Stimulated activated CD8-positive, alpha-beta memory T cell treated with anti-CD3 and anti-CD28 coated beads, Interleukin-12 subunit alpha, Interleukin-12 subunit beta, amount 100 ng/mL, for 24 hours (primary cell): Measurements from ENCODE around the gene NKAIN1.
"Not testable (repeated sequence)": the region's sequence is repeated elsewhere in the genome, so short reads cannot be mapped to it uniquely, and the experiment has no call there.

Source experiments
- DNase-seq: peaks from one replicate; pipeline ENCODE4 v3.0.0-alpha.2; 2020; ENCODE audit errors: extremely low read depth

NKAIN1 gene

GRCh38 chr1:31239653-31240241, at the start of gene NKAIN1:
NKAIN1 (minus strand) TSS chr1:31239887; CDS start chr1:31239547, 340 bp downstream.
- DNase-seq: no peak

DNA sequence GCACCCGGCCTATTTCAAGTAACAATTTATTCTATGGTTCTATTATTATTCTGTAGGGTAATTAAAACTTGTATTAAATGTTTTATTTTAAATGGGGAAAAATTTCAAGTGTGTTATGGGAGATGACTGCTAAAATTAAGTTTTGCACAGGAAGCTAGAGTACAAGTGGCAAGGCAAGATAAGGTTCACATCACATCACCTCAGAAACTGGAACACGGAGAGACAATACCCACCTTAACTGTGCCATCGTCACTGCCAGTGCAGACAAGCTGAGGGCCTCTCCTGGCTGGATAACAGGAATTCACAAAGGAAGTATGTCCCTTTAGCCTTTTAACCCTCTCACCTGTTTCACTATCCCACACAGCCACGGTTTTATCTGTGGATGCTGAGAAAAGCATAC, 49.3 kb upstream of the NKAIN1 start:
- no peak for DNase-seq

DNA sequence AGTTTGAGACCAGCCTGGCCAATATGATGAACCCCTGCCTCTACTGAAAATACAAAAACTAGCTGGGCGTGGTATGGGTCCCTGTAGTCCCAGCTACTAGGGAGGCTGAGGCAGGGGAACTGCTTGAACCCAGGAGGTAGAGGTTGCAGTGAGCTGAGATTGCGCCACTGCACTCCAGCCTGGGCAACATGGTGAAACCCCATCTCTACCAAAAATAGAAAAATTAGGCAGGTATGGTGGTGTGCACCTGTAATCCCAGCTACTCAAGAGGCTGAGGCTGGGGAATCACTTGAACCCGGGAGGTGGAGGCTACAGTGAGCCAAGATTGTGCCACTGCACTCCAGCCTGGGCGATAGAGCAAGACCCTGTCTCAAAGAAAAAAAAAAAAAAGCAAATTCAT, 48.1 kb upstream of the NKAIN1 start:
- DNase-seq: not testable (repeated sequence)

DNA sequence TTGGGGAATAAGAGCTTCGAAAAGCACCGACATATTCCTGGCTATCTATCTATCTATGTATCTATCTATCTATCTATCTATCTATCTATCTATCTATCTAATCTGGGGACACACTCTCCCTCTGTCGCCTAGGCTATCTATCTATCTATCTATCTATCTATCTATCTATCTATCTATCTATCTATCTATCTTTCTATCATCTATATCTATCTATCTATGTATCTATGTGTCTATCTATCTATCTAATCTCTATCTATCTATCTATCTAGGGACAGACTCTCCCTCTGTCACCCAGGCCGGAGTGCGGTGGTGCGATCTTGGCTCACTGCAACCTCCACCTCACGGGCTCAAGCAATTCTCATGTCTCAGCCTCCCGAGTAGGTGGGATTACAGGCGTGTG, 42.7 kb upstream of the NKAIN1 start:
- DNase-seq: not testable (repeated sequence)

GRCh38 chr1:31273619-31274018, 33.9 kb upstream of the NKAIN1 start:
- DNase-seq: no peak

- no peak for DNase-seq
These were observed 32.7 kb upstream of the NKAIN1 start for GRCh38 chr1:31272369-31272768.

DNA sequence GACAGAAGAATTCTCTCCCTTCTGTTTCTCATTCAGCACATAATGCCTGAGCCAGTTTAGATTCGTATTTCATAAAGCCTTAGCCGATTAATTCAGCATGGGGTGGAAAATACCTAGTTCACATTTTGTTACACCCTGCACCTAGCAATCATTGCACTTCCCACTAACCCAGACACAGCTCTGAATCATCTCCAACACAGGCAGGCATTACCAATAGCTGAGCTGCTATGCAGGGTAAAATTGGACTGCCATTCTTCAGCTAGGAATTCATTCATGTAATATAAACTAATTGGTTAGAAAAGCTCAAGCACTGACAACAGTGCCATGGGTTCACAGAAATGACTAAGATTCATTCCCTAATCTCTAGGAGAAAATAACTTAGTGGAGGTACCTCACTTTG, 26.9 kb upstream of the NKAIN1 start:
- DNase-seq: no peak

DNA sequence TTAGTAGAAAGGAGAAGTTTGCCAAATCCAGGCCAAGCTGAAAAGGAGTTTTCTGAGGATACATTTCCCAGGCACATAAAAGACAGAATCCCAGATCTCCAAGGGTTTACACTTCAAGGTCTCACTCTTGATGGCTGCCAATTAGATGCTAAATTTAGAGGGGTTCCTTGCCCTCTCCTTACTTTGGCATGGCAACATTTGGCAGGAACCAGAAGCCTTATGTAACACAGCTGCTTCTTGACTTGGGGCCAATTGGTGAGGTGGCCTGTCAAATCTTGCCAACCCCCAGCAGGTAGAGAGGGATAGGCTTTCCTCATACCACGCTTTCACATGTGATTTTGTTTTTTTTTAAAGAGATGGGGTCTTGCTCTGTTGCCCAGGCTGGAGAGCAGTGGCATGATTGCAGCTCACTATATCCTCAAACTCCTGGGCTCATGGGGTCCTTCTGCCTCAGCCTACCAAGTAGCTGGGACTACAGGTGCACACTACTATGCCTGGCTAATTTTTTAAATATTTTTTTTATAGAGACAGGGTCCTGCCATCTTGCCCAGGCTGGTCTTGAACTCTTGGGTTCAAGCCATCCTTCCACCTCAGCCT, 25.2 kb upstream of the NKAIN1 start:
- DNase-seq: no peak

GRCh38 chr1:31263408-31263807, 23.7 kb upstream of the NKAIN1 start:
- no peak for DNase-seq

DNA sequence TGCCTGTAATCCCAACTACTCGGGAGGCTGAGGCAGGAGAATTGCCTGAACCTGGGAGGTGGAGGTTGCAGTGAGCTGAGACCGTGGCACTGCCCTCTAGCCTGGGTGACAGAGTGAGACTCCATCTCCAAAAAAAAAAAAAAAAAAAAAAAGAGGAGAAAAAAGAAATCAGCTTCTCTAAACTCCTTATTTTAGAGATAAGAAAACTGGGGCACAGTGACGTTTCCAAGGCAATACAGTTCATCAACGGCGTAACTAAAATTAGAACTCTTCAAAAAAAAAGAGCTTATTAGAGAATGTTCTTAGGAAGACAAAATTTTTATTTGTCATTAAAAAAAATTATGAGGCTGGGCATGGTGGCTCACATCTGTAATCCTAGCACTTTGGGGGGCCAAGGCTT, 22.7 kb upstream of the NKAIN1 start:
- DNase-seq: not testable (repeated sequence)

GRCh38 chr1:31261916-31262315, 22.2 kb upstream of the NKAIN1 start:
- no peak for DNase-seq

DNA sequence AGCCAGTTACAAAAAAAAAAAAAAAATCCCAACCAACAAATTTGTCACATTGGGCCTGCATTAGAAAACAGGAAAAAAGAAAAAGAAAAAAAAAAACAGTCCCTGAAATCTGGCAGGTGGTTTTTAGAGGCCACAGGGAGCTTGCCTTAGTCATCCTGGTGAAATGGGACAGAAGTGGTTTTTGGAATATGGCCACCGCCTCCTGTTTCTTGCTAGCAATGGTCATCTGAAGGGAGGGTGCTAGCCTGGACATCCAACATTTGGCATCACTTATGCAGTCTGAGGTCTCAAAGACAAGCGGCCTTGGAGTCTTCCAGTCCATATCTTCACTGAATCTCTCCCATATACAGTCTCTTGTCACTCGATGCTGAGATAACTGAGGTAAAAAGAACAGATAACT, 20.1 kb upstream of the NKAIN1 start:
- no peak for DNase-seq

GRCh38 chr1:31258581-31258980, 18.9 kb upstream of the NKAIN1 start:
- DNase-seq: no peak

DNA sequence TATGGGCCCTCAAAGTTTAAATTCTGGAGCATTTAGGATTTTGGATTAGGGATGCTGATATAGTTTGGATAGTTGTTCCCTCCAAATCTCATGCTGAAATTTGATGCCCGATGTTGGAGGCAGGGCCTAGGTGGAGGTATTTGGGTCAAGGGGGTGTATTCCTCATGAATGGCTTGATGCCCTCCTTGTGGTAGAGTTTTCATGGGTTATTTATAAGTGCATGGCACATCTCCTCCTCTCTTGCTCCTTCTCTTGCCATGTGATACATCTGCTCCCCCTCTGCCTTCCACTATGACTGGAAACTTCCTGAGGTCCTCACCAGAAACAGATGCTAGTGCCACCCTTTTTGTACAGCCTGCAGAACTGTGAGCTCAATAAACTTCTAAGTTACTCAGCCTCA, 17.5 kb upstream of the NKAIN1 start:
- DNase-seq: no peak

- no peak for DNase-seq
These were observed 10.2 kb upstream of the NKAIN1 start for GRCh38 chr1:31249854-31250253.

DNA sequence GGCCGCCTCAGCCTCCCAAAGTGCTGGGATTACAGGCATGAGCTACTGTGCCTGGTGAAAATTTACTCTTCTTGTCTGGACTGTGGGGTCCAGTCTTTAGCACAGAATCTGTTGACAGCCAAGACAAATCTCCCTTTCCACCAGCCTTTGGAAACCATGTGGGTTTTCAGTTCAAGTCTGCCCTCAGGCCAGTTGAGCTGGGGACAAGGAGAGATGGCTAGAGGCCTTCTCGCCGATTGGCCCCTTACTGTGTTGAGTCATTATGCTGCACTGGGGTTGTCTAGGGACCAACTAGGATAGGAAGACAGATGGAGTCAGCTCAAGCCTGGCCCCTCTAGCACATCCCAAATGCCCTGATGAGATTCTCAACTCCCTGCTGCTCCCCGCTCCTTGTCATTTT, 8.6 kb upstream of the NKAIN1 start:
- DNase-seq: no peak

DNA sequence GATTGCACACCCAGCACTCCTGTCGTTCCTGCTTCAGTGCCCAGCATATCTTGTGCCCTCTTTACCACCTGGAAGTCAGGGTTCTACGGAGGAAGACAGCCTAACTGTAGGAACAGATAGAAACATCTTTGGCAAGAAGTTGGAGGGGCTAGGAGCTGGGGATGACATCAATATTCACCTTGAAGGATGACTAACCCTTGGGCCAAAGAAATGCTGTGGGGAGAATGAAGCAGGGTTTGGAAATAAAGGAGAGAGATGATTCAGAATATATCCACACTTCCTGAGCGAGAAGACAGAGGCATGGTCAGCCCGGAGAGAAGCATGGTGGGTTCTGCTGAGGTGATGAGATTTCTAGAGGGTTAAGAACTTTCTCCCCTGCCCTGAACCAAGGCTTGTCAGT, 4.6 kb upstream of the NKAIN1 start:
- DNase-seq: no peak

- DNase-seq: no peak
These were observed 4.0 kb upstream of the NKAIN1 start for GRCh38 chr1:31243501-31244286.

DNA sequence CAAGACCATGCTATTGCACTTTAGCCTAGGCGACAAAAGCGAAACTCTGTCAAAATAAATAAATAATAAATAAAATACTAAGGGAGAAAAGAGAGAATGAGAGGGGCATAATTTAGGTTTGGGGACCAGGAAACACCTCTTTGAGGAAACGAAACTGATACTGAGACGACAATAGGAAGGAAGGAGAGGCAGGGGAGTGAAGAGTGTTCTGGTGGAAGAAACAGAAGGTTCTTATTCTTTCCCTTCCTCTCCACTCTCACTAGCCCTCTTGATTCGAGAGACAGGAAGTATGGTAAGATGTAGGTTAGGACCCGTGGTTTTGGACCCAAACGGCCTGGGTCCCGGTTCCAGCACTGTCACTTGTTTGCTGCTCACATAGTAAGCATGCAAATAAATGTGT, 1.6 kb upstream of the NKAIN1 start:
- DNase-seq: no peak

- no peak for DNase-seq
These were observed 587 bp downstream of the NKAIN1 start for GRCh38 chr1:31238986-31239613.

GRCh38 chr1:31238612-31238985, 1.1 kb downstream of the NKAIN1 start:
- DNase-seq: no peak

DNA sequence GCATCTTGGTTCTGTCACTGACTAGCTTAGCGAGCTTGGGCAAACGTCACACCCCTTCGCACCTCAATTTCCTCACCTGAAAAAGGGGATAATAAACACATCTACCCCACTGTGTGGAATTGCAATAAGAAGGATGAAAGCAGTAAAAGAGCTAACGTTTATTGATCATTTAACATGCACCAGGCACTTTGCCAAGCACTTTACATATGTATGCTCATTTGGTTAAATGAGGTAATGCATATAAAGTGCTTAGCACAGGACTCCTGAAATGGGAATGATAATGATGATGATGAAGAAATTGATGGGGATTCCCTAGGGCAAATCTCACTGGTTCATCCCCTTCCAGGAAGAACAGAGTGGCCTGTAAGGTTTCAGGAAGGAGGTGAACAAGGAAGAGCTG, 4.8 kb downstream of the NKAIN1 start:
- no peak for DNase-seq
